NCI-H446 treated with DMSO at 0.1 percent for 48 hours (cell line): ENCODE data around the gene MED13L.
A peak's percentile ranks its signal among the peaks of the same experiment; 100 is the strongest.

ENCODE experiments used
- DNase-seq: peaks from one replicate; lab custom pipeline; 2025; lab: John Stamatoyannopoulos, UW

MED13L gene

DNA sequence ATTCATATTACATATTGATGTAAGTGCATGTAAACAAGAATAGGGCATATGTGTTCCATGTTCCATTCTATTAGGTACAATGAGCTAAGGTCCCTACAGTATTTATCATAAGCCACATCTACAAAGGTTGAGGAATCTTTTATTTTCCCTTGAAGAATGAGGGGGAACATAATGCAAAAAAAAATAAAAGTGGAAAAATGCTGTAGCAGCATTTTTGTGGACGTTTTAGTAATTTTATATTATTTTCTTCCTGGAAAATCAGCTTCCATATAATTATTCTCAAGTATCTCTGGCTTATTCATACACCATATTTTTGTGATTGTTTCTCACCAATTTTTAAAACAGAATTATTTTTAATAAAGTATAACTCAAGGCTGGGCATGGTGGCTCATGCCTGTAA lies 148.7 kb downstream of the MED13L start:
- DNase-seq = no peak

DNA sequence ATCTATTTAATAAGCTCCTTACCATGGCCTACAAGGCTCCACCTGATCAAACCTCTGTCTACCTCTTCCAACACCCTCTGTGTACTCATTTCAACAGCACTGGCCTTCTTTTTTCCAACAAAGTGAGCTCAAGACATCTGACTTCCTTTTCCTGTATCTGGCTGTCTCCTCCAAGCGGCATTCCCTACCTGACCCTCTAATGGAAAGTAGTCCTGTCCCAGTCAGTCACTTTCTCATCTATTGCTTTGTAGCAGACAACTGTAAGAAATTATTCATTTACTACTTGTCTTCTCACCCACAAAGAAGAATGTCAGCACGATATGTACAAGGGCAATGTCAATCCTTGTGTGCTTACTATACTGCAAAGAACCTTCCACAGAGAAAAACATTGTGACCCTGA lies 149.6 kb downstream of the MED13L start:
- DNase-seq = no peak

DNA sequence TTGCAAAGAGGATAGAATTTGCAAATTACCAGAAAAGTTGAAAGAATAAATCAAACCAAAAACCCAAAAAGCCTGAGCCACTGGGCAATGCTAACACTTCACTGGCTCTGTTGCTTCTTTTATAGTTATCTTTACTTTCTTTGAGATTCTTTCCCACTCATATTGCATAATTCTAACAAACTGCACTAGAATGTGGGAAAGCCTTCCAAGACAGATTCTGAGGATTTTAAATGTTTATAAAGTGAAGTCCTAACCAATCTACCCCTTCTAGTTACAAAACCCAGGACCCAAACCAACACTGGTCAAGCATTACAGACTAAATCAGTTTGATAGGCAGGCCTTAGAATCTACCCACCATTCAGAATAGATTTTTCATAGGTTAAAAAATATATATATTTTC lies 150.9 kb downstream of the MED13L start:
- no peak for DNase-seq

DNA sequence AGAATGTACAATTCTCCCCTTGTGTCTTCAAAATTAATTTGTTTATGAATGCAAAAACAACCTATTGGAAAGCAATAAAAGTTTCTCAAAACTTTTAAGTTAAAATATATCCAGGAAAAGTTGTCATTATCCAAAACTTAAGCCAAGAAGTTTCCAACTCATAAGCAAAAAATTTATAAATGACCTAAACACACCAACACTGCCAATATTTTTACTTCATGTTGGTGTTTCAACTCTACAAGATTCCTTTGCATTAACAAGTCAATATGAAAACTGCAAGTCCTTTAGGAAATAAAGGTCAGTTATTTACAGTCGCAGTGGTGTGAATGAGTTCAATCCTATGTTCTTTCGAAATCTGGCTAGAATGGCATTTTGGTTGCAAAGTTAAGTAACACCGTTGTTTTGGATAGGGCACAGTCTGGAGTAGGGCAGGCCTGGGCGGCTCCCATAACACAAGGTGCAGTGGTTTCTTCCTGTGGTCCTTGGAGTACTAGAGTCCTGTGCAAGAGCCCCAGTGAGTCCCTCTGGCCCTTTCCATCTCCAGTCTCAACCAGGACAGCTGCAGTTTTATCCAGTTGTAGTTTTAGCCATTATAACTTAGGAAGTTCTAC lies 151.4 kb downstream of the MED13L start:
- no peak for DNase-seq

DNA sequence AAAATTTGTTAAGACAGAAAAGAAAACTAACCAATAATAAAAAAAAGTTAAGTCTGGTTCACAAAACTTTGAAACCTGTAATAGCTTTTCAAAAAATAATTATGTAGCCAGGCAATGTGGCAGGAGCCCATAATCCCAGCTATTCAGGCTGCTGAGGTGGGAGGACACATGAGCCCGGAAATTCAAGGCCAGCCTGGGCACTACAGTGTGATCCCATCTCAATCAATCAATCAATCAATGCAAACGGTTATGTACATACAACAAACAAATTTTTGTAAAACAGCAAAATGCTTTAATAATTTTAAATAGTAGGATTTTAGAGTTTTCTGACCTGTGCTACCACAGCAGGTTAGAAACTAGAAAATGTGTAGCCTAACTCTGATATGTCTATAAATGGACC lies 152.4 kb downstream of the MED13L start:
- no peak for DNase-seq

DNA sequence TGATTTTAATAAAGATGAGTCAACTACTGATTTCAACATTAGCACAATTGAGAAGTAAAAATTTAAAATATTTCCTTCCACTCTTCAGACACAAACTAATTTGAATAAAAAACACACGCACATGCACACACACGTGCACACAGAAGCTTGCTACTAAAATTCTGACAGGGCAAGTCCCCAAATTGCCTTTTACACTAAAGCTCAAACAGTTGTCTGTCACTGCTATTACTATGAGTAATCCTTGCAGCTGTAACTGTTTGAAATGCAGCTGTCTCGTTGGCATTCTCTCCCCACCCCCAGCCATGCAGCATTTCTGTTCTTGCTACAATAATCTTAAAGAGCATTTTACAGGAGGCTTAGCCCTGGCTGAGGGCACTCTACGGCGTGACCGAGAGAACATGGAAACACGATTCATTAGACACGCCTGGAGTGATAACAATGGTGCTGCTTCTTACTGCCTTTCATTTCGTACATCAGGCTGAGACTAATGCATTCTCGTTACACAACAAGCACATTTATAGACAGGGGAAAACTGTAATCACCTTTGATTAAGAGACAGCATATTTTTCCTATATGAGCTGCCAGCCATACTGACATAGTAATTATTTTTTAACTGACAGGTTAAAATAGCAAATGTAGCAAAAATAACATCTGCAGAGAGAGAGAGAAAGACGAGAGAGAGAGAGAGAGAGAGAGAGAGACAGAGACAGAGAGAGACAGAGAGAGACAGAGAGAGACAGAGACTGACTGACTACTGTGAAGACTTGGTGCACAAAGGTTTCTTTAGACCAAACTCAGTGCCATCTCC lies 153.8 kb downstream of the MED13L start:
- DNase-seq = peak; percentile 47

DNA sequence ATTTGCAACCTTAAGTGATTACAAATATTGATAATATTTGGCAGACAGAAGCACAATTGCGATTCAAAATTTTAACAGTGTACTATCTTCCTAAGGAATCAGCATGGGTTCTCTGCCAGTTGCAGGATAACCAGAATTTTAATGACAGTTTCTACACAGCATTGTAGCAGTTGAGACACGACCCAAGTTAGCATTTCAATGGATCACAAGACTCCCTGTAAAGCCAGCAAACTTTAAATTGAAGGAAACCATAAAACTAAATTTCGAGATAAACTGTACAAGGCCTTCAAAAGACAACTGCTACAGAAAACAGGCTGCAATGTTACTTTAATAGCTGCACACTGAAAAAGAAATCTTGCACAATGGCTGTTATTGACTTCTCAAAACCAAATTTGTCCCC lies 154.9 kb downstream of the MED13L start:
- no peak for DNase-seq

DNA sequence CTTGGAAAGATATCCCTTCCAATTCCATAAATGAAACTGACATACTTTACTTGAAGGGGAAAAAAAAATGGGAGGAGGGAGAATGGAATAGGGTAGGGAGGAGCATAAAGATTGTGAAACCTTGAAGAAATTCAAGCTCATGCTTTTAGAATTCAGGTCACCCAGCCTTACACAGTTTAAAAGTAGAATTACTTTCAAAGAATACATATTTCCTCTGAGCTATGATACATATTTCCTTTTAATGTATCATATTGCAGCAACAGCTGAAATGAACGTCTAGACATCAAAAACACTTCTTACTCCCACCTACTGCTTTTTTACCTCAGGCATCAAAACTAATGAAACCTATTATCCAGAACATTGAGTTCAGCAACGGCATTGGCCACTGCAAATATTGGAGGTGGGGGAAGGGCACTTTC lies 156.0 kb downstream of the MED13L start:
- DNase-seq = no peak

DNA sequence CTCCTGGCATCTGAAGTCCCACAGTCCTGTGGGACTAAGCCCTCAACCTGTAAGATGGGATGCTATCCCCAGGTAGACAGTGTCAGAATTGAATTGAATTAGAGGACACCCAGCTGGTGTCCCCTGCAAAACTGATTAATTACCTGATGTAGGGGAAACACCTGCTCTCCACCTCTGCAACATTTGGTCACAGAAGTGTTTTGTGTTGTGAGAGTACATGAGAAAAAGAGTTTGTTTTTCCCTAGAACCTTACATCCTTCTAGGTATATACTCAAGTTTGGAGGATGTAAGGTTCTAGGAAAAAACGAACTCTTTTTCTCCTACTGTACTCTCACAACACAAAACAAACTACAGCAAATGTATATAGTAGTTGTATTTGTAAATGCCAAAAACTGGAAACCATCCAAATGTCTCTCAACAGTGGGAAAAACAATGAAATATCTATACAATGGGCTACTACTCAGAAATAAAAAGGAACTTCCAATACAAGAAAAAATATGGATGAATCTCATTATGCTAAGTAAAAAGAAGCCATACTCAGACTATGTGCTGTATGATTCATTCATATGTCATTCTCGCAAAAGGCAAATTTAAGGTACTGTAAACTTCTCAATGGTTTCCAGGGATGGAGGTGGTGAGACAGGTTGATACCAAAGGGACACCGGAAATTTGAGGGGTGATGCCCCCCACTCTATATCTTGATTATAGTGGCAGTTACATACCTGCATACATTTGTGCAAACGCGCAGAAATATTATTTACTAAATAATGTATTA lies 160.7 kb downstream of the MED13L start:
- no peak for DNase-seq

DNA sequence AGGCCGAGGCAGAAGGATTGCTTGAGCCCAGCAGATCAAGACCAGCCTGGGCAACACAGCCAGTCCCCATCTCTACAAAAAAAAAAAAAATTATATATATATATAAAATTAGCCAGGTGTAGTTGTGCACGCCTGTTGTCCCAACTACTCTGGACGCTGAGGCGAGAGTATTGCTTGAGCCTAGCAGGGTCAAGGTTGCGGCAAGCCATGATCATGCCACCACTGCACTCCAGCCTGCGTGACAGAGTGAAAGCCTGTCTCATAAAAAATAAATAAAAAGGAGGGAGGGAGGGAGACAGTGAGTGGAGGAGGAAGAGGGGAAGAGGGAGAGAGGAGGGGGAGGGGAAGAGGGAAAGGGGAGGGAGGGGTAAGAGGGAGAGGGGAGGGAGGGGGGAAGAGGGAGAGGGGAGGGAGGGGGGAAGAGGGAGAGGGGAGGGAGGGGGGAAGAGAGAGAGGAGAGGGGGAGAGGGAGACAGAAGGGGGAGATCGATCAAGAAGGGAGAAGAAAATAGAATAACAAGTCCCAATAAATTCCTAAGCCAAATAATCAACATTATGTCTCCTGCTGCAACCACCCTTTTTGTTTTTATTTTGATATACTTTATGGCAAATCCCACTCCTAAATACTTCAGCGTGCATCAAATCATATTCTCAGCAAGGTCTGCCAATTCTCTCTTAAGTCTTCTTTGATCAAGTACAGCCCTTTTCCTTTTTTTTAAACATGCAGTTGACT lies 163.9 kb downstream of the MED13L start:
- DNase-seq = no peak

DNA sequence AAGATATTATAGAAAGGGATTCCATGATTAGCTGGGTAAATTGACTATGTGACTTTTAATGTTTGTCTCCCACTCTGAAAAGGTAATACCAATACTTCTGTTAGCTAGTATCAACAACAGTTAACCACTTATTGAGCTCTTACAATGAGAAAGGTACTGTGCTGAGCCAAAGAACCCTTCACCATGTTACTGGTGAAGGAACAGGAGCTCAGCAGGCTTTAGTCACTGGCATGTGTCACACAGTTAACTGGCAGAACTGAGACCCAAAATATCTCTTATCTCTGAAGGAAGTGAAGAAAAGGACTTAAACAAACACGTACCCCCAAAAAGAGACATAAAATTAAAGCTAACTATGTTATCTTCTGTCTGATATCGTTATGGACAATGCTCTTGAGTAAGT lies 170.6 kb downstream of the MED13L start:
- no peak for DNase-seq

DNA sequence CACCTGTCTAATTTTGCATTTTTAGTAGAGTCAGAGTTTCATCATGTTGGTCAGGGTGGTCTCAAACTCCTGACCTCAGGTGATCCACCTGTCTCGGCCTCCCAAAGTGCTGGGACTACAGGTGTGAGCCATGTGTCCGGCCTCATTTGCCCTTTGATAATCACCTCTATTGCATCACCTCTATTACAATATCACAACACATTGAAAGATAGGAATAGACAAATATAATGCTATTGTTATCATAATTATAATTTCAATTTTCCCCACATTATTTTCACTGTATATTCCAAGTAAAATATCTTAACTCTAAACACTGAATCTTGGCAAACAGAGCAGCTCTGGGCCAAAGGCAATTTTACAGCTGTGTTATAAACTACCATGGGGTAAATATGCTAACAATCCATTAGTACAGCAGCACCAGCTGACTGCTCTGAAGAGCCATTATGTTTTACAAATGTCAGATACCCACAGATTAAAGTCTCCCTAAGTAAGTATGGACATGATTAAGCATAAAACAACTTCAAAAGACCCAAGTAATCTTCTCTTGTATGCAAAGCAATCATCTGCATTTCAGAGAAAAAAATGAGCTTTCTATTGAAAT lies 173.2 kb downstream of the MED13L start:
- no peak for DNase-seq

DNA sequence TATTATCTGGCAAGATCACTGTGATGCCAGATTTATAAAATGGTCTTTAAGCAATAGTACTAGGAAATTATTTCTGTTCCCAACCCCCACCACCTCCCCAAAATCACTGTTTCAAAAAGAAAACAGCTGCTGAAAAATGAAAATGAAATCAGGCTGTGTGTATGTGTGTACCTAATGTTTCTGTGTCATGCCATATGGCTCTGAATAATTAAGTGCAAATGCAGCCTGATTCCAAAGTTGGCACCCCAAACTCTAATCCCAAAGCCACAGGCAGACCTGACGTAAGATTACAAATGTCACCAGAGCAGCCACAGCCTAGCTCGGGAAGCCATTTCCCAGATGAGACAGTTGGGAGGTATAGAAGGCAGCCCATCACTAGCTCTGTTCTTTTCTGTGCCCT lies 175.5 kb downstream of the MED13L start:
- DNase-seq = peak; percentile 29

DNA sequence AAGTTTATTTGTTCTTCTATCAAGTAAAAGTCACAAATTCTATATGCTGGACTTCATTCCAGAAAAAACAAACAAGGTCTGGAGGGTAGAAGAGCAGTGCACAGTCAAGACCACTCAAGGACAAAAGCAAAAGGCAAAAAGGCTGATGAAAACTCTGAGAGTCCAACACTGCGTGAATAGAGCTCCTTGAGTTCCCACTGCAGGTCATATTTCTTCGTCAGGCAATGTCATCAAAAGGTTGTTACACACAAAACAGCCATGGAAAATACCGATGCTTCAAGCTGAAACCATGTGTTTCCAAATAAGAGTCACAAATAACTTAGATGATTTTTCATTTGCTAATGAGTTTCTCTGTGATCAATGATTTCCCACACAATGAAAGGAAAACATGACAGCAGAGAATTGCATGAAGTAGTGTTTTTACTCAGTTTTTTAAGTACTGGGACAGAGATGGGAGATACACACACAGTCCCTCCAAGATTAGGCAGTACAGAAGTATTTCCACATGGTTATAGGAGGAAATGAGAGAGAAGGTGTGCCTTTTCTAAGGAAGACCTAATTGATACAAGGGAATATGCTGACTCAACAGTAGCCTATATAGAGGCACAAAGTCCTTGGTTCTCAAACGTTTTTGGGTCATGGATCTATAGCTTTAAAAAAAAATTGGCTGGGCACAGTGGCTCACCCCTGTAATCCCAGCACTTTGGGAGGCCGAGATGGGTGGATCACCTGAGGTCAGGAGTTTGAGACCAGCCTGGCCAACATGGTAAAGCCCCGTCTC lies 177.7 kb downstream of the MED13L start:
- DNase-seq = no peak

DNA sequence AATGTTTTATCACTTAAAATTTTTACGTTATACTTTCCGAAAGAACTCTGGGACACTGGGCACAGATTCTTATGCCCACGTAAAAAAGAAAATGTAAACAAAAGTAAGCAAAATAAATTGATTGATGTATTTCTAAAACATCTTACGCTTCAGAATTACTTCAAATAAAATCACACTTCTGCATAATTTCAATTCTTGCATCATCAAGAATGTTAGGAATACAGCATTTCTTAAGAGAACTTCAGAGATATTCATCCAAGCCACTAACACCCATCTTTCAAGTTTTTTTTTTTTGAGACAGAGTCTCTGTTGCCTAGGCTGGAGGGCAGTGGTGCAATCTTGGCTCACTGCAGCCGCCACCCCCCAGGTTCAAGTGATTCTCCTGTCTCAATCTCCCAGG lies 180.6 kb downstream of the MED13L start:
- DNase-seq = no peak

DNA sequence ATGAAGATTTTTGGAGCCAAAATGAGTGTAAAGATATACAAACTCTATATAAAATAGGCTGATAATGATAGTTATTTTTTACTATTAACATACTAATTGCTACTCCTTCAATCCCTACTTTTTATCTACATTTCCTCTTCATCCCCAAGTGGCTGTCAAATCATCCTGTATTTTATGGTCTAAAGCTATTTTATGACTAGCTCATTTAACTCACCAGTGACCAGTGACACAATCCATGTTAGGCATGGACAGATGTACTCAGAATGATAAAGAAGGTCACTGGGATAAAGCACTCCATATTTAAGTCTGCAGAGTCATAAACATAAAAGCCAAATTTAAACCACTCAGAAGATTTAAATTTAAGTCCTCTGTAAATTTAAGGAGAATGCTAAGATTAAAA lies 183.0 kb downstream of the MED13L start:
- DNase-seq = no peak

DNA sequence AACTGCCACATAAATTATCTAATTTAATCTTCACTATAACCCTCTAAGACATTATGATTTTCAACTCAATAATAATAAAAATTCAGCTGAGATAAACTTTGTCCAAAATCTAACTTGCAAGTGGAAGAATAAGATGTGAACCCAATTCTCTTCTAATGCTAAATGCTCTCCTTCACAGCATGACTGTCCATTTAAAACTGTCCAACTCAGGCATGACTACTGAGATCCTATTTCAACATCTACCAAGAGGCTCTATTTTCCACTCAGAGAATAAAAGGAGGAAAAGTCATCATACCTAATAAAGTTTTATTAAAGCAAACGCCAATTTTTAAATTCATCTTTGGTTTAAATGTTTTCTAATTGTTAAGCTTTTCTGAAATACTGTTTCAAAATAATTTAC lies 183.6 kb downstream of the MED13L start:
- DNase-seq = no peak

DNA sequence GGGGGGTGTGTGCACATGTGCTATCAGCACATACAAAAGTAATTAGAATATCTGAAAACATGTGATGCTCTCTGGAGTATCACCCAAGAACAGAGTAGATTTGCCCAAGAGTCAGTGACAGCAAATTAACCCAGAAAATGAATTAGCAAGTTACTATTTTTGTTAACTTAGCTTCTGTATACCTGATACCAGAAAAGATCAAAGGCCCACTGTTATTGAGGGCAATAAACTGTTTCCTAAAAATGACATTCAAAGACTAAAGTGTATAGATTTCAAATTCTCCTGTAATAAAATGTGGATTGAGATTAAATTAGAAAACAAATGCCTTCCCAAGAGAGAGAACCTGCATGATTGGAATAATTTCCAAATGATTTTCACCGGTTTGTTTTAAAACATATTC lies 184.7 kb downstream of the MED13L start:
- DNase-seq = no peak

DNA sequence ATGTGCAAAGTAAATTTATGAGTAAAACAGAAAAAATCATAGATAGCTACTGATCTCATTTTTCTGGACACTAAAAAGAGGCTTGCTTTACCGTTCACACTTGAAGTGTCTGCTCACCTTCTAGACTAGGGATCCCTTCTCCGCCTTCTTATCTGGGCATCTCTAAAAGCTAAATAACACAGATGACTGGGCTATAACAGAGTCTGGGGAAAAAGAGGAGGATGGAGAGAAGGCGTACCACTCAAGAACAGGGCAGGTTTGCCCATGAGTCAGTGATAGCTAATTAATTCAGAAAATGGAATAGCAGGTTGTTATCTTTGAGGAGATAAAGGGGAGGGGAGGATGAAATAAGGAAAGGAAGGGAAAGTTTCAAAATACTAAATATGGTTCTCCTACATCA lies 185.3 kb downstream of the MED13L start:
- no peak for DNase-seq

DNA sequence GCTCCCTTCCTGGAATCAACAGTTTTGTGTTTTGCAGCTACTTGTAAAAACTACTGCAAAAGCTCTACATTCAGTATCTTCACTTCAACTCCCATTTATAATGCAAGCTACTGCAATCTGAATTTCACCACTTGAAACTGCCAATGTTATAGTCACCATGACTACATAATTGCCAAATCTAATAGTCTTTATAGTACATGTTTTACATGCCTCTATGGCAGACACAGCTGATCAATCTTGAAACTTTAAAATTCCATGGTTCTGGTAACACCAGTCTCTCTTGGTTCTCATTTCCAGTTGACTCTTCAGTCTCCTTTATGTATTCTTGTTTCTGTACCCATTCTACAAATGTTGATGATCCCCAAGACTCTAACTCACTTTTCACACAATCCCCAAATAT lies 185.9 kb downstream of the MED13L start:
- no peak for DNase-seq

DNA sequence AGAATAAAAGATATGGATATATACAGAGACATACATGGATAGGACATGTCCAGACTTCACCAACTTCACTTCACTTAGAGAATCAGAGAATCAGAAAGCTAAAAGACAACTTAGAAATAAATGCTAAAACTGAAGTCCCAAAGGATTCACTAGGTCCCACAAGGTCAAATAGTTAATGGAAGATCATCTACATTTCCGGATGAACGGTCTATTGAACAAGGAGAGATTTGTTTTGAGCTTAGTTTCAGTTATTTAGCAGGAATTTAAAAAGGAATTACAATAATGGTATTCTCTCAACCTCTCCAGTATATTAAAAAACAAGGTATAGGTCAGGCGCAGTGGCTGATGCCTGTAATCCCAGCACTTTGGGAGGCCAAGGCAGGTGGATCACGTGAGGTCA lies 187.0 kb downstream of the MED13L start:
- no peak for DNase-seq
